H1 (cell line): ENCODE data around the gene RPA3. TPM values are rescaled to one million over a fixed set of nuclear protein-coding genes. Genes with fewer than 3 reads are reported as not detected.

Source experiments
- polyA plus RNA-seq, 7 experiments: library from polyadenylated mRNA; depleted of rRNA in 3 of 7; stranded (reverse) in 5 of 7; unstranded in 2 of 7; fragments of >200 nt in 5 of 7; fragments of 200-250 nt in 2 of 7; gene quantifications; 1 replicate in 5 of 7; 2 replicates in 1 of 7; 4 replicates in 1 of 7; pipeline versions ENCODE4 v1.2.1 to v1.2.3, GENCODE V29; 2011 to 2013; ENCODE audit warnings: missing spikeins in 2 of 7, mixed read lengths in 2 of 7
- total RNA-seq: library from RNA; stranded (reverse); fragmentation: NEBNext Ultra II Directional; extraction: Animal tissue kit (Norgen Biotek cat#: 25700); gene quantifications from 2 replicates; pipeline ENCODE4 v1.2.1, GENCODE V29; 2021
- TF ChIP-seq, protein P1 (sequence below): fragments of 300-600 bp; sonication (generic); IDR thresholded peaks from 2 replicates; pipeline ENCODE4 v1.7.1; 2012; ENCODE audit warnings: low read length, moderate library complexity, mild to moderate bottlenecking, inconsistent platforms; ENCODE audit not compliant: insufficient replicate concordance

Gene RPA3
- total and polyA plus RNA-seq, 2 of the 8 experiments (the other 6 are each of a cell fraction or from before 2014, with no cell fraction given), result 60.2 to 105 TPM

DNA sequence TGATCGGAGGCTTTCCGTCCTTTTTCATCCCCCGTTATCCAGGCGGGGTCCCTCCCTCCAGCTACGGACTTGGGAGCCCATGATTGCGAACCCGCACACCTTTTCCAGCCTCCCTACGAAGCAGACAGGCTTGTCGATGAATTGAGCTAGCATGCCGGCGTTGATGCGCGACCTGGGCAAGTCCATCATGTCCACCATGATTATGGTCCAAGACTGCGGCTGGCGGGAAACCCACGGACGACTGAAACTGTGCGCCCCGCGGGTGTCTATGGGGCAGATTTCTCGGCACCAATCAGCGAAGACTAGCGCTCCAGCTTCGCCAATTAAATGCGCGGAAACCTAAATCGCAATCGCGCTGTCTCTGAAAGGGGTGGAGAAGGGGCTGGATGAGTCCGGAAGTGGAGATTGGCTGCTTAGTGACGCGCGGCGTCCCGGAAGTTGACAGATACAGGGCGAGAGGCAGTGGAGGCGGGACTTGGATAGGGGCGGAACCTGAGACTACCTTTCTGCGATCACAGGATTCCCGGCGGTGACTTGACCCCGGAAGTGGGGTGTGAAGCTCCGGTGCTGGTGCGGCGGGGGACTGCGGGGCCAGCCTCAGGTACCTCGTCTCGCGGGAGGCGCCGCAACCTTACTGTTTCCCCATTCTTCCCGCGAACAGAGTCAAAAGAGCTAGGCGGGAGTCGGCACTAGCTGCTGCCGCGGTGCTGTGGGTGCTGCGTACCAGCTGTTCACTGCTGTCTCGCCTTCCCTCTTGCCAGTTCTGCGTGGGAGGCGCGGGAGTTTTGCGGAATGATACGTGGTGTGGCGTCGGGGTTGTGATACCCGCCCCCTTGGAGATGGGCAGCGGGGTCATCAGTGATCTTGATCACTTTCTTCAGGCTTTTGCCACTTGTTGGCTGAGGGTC, 77.9 kb downstream of the RPA3 start, which contains the start of gene UMAD1 (continued):
- TF ChIP-seq, protein P1, sequence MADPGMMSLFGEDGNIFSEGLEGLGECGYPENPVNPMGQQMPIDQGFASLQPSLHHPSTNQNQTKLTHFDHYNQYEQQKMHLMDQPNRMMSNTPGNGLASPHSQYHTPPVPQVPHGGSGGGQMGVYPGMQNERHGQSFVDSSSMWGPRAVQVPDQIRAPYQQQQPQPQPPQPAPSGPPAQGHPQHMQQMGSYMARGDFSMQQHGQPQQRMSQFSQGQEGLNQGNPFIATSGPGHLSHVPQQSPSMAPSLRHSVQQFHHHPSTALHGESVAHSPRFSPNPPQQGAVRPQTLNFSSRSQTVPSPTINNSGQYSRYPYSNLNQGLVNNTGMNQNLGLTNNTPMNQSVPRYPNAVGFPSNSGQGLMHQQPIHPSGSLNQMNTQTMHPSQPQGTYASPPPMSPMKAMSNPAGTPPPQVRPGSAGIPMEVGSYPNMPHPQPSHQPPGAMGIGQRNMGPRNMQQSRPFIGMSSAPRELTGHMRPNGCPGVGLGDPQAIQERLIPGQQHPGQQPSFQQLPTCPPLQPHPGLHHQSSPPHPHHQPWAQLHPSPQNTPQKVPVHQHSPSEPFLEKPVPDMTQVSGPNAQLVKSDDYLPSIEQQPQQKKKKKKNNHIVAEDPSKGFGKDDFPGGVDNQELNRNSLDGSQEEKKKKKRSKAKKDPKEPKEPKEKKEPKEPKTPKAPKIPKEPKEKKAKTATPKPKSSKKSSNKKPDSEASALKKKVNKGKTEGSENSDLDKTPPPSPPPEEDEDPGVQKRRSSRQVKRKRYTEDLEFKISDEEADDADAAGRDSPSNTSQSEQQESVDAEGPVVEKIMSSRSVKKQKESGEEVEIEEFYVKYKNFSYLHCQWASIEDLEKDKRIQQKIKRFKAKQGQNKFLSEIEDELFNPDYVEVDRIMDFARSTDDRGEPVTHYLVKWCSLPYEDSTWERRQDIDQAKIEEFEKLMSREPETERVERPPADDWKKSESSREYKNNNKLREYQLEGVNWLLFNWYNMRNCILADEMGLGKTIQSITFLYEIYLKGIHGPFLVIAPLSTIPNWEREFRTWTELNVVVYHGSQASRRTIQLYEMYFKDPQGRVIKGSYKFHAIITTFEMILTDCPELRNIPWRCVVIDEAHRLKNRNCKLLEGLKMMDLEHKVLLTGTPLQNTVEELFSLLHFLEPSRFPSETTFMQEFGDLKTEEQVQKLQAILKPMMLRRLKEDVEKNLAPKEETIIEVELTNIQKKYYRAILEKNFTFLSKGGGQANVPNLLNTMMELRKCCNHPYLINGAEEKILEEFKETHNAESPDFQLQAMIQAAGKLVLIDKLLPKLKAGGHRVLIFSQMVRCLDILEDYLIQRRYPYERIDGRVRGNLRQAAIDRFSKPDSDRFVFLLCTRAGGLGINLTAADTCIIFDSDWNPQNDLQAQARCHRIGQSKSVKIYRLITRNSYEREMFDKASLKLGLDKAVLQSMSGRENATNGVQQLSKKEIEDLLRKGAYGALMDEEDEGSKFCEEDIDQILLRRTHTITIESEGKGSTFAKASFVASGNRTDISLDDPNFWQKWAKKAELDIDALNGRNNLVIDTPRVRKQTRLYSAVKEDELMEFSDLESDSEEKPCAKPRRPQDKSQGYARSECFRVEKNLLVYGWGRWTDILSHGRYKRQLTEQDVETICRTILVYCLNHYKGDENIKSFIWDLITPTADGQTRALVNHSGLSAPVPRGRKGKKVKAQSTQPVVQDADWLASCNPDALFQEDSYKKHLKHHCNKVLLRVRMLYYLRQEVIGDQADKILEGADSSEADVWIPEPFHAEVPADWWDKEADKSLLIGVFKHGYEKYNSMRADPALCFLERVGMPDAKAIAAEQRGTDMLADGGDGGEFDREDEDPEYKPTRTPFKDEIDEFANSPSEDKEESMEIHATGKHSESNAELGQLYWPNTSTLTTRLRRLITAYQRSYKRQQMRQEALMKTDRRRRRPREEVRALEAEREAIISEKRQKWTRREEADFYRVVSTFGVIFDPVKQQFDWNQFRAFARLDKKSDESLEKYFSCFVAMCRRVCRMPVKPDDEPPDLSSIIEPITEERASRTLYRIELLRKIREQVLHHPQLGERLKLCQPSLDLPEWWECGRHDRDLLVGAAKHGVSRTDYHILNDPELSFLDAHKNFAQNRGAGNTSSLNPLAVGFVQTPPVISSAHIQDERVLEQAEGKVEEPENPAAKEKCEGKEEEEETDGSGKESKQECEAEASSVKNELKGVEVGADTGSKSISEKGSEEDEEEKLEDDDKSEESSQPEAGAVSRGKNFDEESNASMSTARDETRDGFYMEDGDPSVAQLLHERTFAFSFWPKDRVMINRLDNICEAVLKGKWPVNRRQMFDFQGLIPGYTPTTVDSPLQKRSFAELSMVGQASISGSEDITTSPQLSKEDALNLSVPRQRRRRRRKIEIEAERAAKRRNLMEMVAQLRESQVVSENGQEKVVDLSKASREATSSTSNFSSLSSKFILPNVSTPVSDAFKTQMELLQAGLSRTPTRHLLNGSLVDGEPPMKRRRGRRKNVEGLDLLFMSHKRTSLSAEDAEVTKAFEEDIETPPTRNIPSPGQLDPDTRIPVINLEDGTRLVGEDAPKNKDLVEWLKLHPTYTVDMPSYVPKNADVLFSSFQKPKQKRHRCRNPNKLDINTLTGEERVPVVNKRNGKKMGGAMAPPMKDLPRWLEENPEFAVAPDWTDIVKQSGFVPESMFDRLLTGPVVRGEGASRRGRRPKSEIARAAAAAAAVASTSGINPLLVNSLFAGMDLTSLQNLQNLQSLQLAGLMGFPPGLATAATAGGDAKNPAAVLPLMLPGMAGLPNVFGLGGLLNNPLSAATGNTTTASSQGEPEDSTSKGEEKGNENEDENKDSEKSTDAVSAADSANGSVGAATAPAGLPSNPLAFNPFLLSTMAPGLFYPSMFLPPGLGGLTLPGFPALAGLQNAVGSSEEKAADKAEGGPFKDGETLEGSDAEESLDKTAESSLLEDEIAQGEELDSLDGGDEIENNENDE, result no peak
